ENCODE data around the gene MGAM2. TPM values are rescaled to one million over a fixed set of nuclear protein-coding genes. Genes with fewer than 3 reads are reported as not detected.

The MGAM2 gene
- total and polyA plus RNA-seq, 2 of the 13 experiments (the other 11 are each of a cell fraction or from before 2014, with no cell fraction given), result 0.29 TPM; not detected in 1

GRCh38 chr7:142104550-142105527 lies 6.7 kb upstream of the MGAM2 start (continued):
- TF ChIP-seq FOSL1 (CRISPR knock-in tag; IDR thresholded peaks at IDR 0.05; ENCODE audit: borderline replicate concordance), result no peak
- no peak for TF ChIP-seq ZBTB26 (CRISPR knock-in tag; IDR thresholded peaks at IDR 0.05; ENCODE audit: borderline replicate concordance)
- TF ChIP-seq ZFP37 (CRISPR knock-in tag; IDR thresholded peaks at IDR 0.05; ENCODE audit: borderline replicate concordance), result no peak
- no peak for TF ChIP-seq MAZ (IDR thresholded peaks at IDR 0.05; ENCODE audit: borderline replicate concordance, low read depth, low read length)
- no peak for TF ChIP-seq MAZ (CRISPR knock-in tag; IDR thresholded peaks at IDR 0.05; ENCODE audit: low read depth)
- no peak for TF ChIP-seq ZNF597 (CRISPR knock-in tag; IDR thresholded peaks at IDR 0.05)
- no peak for TF ChIP-seq NFKB2 (CRISPR knock-in tag; IDR thresholded peaks at IDR 0.05; ENCODE audit: borderline replicate concordance)
- no peak for TF ChIP-seq ETV6 (CRISPR knock-in tag; conservative IDR thresholded peaks at IDR 0.05)
- no peak for TF ChIP-seq ZNF703 (CRISPR knock-in tag; IDR thresholded peaks at IDR 0.05; ENCODE audit: borderline replicate concordance)
- no peak for TF ChIP-seq ATF3 (CRISPR knock-in tag; IDR thresholded peaks at IDR 0.05)
- TF ChIP-seq FOXJ3 (CRISPR knock-in tag; IDR thresholded peaks at IDR 0.05; ENCODE audit: borderline replicate concordance), result peak; percentile 16; the same call in 1 of the 2 replicates
- peak; percentile 57 for TF ChIP-seq HDAC2 (CRISPR knock-in tag; IDR thresholded peaks at IDR 0.05)
- no peak for TF ChIP-seq ZNF407 (CRISPR knock-in tag; IDR thresholded peaks at IDR 0.05; ENCODE audit: not compliant biosample characterization)
- no peak for TF ChIP-seq ZNF30 (CRISPR knock-in tag; IDR thresholded peaks at IDR 0.05)
- peak; percentile 85 for TF ChIP-seq ASH2L (IDR thresholded peaks at IDR 0.05; ENCODE audit: insufficient read length, low read depth, low read length)
- no peak for TF ChIP-seq MED8 (CRISPR knock-in tag; IDR thresholded peaks at IDR 0.05; ENCODE audit: insufficient replicate concordance)
